LNCaP clone FGC (cell line): ENCODE data around the gene MRPS9.

Source experiments
- DNase-seq: peaks from one replicate; pipeline ENCODE4 v3.0.0-alpha.2; 2011; ENCODE audit warnings: low read depth
- H3K4me3 ChIP-seq: 2 replicates; pipeline ENCODE4 v1.5.1; 2011; ENCODE audit warnings: mild to moderate bottlenecking, low read depth, low read length, control low read depth
- CTCF ChIP-seq: IDR thresholded peaks from 2 replicates; pipeline ENCODE4 v1.5.1; 2012; ENCODE audit warnings: mild to moderate bottlenecking; ENCODE audit not compliant: control insufficient read depth, insufficient read depth; ENCODE audit errors: extremely low read depth

MRPS9 gene

GRCh38 chr2:105039559-105039958 is 1.7 kb downstream of the MRPS9 start:
- H3K4me3 ChIP-seq = no peak overlapping the region
- DNase-seq = no peak
- no peak for TF ChIP-seq CTCF

- no peak for TF ChIP-seq CTCF
- DNase-seq = no peak
- no peak overlapping the region for H3K4me3 ChIP-seq
Observed at GRCh38 chr2:105042189-105042588, 4.3 kb downstream of the MRPS9 start.

GRCh38 chr2:105052773-105053172 is 14.9 kb downstream of the MRPS9 start:
- no peak for DNase-seq

GRCh38 chr2:105055613-105056012 is 17.7 kb downstream of the MRPS9 start:
- H3K4me3 ChIP-seq = no peak overlapping the region
- TF ChIP-seq CTCF = no peak
- DNase-seq = no peak

More at GRCh38 chr2:105052773-105053172, 14.9 kb downstream of the MRPS9 start:
- no peak for TF ChIP-seq CTCF
- H3K4me3 ChIP-seq = no peak overlapping the region

- DNase-seq = no peak
- no peak for TF ChIP-seq CTCF
- H3K4me3 ChIP-seq = no peak overlapping the region
Observed at GRCh38 chr2:105056245-105056644, 18.4 kb downstream of the MRPS9 start.

- no peak for TF ChIP-seq CTCF
- no peak overlapping the region for H3K4me3 ChIP-seq
- DNase-seq = no peak
Observed at GRCh38 chr2:105057005-105057404, 19.1 kb downstream of the MRPS9 start.

- no peak for DNase-seq
- no peak overlapping the region for H3K4me3 ChIP-seq
- TF ChIP-seq CTCF = no peak
Observed at GRCh38 chr2:105061560-105061959, 23.7 kb downstream of the MRPS9 start.
